SKM-1 (cell line): Measurements from ENCODE around the gene ZNF362.

Experiments
- DNase-seq: peaks from one replicate; lab custom pipeline; 2025; ENCODE audit not compliant: unreplicated experiment; lab: John Stamatoyannopoulos, UW

Gene ZNF362

DNA sequence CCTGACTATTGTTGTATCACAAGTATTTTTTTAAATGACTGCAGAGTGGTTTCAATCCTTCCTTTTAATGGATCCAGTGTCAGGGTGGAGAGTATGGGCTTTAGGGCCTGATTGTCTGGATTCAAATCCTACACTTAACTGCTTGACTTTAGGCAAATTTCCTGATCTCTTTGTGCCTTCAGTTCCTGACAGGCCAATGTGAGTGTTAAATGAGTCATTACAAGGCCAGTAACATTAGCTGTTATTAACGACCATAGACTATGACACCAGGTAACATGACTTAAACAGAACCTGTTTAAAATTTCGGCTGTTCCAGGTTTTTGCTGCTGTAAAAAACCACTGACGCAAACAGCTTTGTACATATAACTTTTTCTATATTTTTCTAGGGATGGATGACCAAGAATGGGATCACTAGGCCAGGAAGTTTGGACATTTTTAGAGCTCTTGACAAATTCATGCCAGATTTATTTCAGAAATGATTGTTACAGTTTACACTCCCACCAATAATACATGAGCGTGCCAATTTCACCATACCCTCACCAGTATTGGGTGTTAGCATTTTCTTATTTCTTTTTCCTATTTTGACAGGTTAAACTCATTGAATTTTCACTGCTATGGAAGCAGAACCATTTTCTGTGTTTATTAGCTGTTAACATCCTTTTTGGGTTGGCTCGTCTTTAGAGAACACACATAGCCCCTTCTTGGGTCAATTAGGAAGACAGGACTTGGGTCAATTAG is 11.3 kb downstream of the ZNF362 start:
- DNase-seq: no peak

DNA sequence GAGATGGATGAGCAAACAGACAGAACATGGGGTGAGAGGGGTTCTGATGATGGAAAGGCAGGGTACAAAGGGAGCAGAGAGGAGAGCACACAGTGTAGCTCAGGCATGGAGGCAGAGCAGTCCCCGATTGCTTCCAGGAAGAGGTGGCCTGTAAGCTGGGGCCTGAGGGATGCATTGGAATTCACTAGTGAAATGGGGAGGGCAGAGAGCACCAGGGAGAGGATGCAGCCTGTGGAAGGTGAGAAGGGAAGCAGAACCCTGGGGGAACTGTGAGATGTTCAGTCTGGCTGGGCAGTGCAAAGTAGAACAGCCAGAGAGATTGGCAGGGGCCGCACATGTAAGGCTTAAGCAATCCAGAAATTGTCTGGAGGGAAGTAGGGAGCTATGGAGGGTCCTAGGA is 12.2 kb downstream of the ZNF362 start:
- no peak for DNase-seq

DNA sequence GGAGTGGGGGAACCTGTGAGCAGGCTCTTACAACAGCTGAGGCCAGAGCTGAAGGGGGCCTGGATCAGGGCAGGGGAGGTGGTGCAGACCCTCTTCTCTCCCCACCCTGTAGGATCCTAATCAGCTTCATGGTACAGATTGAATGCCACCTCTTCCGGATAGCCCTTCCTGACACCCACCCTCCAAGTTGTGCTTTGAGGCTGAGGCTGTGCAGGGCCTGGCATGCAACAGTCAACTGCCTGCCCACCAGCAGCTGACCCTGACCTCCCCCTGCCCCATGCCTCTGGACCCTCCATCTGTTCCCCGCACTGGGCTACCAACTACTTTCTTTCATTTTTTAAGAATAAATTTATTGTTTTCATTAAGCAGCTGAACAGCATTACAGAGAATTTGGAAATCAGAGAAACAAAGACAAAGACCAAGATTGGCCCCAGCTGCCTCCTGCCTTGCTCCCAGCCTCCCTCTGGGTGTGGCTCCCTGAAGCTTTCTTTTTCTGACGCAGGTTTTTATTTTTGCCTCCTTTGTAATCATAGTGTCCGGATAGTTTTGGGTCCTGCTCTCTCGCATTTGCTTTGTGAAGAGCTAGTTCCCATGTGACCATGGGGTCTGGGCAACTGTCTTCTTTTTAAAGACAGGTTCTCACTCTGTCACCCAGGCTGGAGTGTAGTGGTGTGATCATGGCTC is 12.8 kb downstream of the ZNF362 start:
- no peak for DNase-seq

DNA sequence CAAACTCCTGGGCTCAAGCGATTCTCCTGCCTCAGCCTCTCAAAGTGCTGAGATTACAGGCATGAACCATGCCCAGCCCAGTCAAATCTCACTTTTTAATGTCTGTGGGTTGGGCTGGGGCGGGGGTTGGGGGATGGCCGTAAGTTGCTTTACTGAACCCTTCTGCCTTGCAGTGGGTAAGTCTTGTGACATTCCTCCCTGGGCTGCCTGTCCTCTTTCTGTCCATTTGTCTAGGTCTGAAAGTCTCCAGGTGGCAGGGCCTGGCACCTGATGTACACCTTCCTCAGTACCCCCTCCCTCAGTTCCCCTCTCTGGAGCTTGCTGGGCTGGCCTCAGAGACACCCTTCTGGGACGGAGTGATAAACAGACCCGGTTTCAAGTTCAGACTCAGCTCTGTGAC is 13.3 kb downstream of the ZNF362 start:
- DNase-seq: no peak

DNA sequence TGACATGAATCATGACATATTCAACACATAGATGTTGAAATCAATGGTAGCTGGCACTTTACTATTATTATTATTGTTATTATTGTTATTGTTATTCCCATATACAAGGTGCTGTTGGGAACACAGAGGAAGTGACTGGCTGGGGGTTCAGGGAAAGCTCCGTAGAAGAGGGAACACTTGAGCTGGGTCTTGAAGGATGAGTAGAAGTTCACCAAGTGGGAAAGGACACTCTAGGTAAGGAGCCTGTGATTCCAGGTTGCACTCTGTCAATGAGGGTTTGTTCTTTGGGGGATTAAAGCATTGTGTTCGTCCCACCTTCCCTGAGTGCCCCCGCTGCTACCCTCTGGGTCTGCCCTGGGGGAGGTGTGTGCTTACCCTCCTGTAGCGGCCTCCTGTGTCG is 14.1 kb downstream of the ZNF362 start:
- DNase-seq: no peak

DNA sequence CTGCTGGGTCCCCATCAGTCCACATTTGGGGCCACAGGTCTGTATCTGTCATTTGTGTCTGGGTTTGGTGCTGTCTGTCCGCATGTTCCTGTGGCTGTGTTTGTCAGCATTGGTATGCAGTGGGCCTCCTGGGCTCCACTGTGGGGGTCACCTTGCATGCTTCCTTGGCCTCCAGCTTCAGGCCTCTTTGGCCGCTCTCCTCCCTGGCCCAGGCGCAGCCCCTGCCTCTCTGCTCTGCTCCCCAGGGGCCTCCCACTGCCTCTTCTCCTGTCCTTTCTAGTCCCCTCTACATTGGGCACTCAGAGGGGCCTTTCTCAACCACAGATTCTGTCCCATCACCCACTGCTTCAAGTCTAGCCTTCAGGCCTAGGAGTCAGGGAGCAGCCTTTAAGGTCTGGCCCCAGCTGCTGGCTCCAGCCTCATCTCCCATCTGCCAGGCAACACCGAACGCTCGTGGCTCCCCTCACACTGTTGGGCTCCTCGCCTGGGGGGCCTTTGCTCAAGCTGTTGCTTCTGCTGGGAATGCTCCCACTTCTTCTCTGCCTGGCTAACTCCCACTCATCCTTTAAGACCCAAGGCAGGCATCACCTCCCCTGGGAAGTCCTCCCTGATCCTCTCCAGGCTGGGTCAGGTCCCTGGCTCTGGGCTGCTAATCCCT is 14.6 kb downstream of the ZNF362 start:
- no peak for DNase-seq

DNA sequence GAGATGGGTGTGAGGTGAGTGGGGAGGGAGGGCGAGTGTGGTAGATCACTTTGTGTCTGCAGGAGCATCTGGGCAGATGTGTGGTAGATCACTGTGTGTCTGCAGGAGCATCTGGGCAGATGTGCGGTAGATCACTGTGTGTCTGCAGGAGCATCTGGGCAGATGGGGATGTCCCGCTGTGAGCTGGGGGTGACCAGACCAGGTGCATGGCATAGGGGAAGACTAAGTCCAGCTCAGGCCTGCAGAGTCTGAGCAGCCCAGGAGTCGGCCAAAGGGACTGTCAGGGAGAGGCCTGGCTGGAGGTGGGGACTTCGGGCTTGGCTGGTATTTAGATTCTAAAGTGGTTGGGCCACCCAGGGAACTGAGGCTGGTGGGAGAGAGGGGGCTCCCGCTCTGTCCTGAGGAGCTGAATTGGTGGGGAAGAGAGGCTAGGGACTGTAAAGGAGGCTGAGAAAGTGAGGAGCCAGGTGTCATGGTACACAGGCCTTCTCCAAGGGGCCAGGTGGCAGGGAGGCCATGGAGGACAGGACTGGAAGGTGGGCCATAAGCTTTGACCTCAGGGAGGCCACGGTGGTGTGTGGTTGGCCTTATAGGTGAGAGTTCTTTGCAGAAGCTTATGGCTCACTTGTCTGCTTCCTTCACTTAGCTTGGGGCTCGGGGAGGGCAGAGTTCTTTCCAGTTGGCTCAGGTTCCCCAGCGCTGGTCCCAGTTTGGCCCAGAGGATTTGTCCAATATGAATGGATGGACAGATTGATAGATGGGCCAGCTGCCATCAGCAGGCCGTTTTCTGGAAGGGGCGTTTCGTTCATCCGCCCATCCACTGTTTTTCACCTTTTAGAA is 15.6 kb downstream of the ZNF362 start:
- DNase-seq: no peak

DNA sequence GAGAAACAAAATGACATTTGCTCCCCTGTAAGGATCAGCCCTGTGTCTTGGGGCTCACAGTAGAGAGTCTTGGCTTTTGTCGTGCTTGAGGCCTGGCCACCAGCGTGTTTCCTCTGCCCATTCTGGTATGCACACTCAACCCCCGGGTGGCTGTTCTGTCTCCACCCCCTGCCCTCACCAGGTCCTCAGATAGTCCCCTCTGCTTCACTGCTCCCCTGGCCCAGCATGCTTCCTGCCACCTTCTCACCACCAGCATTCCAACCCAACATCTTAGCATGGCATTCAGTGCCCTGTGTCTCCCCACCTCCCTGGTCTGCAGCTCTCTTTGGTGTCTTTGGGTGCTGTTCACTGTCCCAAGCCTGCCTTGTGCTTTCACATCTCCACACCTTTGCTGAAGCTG is 16.2 kb downstream of the ZNF362 start:
- DNase-seq: no peak

DNA sequence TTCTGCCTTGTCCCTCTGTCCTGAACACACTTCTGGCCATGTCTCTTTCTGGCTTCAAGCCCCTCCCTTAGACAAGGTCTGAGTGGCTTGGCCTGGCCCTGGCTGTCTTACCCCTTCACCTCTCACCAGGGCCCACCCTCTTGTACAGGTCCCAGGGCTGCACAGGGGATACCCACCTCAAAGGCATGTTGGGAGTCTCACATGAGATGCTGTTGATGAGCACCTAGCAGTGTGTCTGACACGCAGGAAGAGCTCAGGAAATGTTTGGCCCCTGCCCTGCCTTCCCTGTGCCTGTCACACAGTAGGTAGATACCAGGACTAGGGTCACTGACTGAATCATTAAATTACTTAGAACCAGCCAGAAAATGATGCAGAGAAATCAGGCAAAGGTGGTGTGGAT is 16.6 kb downstream of the ZNF362 start:
- DNase-seq: no peak

DNA sequence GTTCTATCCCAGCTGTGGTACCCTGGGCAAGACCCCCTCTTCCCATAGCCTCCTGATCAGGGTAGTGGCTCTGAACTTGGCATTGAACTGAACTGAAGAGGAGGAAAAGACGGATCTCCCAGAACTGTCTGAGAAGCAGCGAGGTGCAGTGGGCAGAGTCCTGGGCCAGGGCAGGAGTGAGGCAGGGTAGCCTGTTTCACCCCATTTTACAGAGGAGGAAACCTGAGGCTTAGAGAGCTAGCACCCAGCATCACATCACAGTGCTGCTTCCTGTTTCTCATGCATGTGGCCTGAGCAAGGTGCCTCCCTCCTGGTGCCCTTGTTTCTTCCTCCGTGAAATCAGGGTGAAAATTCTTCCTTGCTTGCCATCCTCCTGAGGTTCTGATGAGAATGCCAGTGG is 17.1 kb downstream of the ZNF362 start:
- DNase-seq: no peak

DNA sequence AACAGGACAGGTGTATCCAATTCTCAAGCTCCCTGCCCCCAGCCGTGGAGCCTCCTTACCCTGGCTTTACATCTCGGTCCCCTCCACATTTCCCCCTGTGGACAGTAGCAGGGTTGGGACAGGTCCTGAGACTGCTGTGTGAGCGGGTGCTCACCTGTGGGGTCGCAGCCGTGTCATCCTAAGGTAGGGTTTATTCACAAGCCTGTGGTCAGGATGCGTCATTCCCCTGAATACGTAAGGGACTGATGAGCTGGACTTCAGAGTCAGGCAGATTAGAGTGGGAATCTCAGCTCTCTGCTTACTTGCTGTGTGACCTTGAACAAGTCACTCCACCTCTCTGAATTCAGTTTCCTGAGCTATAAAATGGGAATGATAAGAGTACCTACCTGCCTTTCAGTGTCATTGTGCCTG is 17.7 kb downstream of the ZNF362 start:
- DNase-seq: no peak

DNA sequence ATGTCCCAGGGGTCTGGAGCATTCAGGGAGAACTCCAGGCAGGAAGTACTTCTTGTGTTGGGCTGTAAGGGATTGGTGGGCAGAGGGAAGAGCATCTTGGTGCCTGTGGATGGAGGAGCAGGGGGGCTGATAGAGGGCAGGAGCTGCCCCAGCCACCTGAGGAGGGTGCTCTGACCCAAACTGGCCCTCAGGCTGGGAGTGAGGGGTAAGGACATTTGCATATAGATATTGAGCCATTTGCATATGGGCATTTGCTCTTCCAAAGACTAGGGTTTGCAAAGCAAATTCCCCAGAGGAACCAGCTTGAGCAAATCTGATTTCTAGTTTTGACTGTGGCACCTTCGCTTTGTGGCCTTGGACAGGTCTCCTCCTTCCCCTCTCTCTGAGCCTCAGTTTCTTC is 18.2 kb downstream of the ZNF362 start:
- DNase-seq: no peak

DNA sequence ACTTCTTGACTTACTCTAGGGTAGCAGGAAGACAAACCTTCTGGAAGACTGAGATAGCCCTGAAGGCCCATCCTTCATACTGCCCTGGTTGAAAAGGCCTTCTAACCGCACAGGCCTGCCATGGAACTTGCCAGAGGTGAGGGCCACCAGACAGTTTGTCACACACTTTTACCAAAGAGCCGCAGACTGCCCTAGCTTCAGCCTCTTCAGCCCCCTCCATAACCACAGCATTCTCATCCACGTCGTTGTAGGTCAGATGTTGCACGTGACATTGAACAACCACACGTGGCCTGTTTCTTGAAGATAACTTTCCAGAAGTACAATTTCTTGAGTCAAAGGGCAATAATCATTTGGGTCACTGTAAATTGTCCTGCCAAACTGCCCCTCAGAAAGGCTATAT is 18.9 kb downstream of the ZNF362 start:
- no peak for DNase-seq

DNA sequence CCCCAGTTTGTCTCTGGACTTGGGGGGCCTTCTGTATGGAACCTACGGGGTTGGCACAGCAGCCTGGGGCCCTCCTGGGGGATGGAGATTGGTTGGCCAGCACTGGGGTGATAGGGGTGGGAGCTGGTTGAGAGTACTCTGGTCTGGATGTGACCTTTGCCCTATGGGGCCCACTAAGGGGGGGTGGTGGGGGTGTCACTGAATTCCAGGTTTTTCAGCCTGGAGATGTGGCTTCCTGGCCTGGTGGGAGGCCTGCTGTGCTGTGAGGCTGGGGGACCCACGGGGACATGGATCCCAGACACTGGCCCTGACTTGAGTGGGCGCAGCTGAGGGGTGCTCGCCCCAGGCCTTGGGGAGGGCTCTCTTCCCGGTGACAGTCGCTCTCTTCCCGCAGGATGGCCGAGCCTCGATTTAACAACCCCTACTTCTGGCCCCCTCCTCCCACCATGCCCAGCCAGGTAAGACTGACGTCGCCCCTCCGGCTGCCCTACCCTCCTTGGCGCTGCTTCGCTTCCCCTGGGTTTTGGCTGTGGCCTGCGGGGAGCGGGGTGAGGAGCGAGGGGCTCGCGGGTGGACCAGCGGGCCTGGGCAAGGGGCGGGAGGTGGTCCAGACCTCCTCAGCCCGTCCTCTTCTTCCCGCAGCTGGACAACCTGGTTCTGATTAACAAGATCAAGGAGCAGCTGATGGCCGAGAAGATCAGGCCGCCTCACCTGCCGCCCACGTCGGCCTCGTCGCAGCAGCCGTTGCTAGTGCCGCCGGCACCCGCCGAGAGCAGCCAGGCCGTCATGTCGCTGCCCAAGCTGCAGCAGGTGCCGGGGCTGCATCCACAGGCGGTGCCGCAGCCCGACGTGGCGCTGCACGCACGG is 19.6 kb downstream of the ZNF362 start:
- DNase-seq: no peak

DNA sequence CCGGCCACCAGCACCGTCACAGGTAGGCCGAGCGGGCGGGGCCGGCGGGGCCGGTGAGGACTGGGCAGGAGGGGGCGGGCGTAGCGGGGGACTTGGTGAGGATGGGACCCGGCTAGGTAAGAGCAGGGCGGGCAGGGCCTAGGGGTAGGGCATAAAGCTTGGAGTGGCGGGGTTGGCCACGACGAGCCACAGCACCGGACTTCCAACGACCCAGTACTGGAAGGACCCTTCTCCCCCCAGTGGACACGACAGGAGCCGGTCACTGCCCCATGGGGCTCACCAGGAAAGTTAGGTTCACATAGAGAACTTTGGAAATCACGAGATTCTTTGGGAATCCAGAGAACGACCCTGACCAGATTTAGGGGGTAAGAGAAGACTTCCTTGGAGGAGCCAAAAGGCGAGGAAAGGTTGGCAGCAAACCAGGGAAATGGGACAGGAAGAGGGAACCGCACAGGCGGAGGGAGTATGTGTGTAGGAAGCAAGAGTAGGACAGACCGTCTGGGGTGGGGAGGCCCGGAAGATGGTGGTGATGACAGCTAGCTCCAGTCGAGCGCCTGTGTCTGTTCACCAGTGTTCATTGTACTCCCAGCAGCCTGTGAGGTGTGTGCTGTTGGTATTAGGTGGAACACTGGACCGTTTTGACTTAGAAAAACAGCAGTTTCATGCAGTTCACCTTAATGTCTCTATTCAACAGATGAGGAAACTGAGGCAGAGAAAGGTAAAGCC is 20.4 kb downstream of the ZNF362 start:
- no peak for DNase-seq

DNA sequence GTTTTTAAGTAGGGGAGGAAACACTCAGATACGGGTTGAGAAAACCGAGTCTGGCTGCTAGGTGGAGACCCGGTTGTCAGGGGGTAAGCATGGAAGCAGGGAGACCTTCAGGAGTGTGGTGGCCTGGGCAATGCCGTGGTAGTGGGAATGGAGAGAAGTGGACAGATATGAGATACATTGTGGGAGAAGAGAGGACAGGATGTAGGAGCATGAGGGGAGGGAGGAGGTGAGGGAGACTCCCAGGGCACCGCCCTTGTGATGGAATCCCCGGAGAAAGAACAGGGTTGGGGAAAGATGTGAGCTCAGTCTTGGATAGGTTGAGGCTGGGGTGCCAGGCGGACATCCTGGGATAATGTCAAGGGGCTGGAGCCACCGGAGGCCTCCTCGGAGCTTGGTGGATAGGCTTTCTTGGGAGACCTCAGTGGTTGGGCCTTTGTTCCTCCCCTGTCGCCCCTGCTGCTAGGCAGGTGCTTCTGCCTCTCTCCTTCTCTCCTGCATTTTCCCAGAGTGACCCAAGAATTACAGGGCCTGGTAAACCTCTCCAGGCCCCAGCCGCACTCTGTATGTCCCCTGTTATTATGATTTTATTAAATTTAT is 21.3 kb downstream of the ZNF362 start:
- no peak for DNase-seq

DNA sequence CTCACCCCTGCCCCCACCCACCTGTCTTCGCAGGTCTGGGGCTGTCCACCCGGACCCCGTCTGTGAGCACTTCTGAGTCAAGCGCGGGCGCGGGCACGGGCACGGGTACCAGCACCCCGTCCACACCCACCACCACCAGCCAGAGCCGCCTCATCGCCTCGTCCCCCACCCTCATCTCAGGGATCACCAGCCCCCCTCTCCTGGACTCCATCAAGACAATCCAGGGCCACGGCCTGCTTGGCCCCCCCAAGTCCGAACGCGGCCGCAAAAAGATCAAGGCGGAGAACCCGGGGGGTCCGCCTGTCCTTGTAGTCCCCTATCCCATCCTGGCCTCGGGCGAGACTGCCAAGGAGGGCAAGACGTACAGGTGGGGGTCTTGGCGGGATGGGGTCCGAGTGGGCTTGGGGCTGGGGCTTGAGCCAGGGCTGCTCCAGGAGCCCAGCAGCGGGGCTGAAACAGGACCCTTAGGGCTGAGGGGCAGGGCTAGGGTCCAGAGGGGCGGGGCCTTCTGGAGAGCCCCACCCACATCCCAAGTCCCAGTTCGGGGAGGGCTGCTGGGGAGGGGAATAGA is 23.9 kb downstream of the ZNF362 start:
- no peak for DNase-seq

DNA sequence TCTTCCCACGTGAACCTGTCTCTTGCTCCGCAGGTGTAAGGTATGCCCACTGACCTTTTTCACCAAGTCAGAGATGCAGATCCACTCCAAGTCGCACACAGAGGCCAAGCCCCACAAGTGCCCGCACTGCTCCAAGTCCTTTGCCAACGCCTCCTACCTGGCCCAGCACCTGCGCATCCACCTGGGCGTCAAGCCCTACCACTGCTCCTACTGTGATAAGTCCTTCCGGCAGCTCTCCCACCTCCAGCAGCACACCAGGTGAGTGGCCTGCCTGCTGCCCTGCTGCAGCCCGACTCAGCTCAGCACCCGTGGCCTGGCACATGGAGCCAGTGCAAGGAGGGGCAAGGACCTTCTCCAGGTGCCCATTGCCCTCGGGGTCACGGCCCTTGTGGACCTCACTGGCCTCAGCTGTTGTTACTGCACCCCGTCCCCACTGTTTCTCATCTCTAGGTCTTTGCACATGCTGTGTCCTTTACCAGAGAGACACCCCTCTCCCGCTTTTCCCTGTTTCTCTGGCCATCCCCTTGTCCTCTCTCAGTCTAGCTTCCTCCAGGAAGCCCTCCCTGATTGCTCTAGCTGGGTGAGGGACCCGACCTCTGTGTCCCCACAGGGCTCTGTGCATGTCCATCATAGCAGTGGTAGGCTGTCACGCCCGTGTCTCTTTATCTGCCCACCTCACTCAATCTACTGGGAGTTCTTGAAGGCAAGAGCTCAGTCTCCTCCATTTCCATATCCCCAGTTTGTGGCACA is 25.4 kb downstream of the ZNF362 start:
- no peak for DNase-seq
